ENCODE measurements around the gene CRABP1. TPM values are rescaled to one million over a fixed set of nuclear protein-coding genes. Genes with fewer than 3 reads are reported as not detected.

Gene CRABP1
- total RNA-seq, 1 experiment from 2014 or later: 0.47 TPM

DNA sequence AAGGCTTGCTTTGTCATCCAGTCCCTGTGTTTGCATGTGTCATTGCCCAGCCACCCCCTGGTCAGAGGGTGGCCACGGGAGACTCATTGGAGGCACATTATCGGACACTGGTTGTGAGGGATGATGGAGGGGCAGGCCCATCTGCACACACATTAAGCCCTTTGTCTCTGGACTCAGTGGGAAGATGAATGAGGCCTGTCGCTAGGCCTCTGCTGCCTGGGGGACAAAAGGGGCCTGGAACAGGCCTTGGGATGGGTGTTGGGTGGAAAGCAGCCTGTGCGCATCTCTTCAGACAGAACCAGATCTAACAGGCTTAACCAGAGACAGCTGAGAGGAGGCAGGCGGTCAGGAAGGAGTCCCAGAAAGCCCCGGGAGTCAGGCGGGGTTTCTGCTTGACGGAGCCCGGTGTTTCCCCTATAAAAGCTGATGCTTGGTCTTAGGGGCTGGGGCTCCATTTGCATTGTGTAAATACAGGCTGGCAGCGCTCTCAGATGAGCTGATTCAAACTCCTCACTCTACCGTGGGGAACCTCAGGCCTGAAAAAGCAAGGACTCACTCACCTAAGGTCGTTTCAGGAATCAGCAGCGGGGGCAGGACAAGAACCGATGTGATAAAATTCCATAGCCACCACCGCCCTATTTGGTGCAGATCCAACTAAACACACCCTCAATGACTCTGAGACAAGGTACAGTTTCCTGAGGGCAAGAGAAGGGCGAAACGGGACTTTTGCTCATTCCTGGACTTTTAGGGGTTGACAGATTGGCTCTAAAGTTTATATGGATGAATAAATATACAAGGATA, 23.7 kb upstream of the CRABP1 start:
- POLR2A ChIA-PET: no interaction called here
- H3K36me3 ChIP-seq (ENCODE audit: control insufficient read depth in 1 of 2, insufficient read depth in 2 of 2, low read length in 2 of 2): no peaks in the 10 kb centered on the region

DNA sequence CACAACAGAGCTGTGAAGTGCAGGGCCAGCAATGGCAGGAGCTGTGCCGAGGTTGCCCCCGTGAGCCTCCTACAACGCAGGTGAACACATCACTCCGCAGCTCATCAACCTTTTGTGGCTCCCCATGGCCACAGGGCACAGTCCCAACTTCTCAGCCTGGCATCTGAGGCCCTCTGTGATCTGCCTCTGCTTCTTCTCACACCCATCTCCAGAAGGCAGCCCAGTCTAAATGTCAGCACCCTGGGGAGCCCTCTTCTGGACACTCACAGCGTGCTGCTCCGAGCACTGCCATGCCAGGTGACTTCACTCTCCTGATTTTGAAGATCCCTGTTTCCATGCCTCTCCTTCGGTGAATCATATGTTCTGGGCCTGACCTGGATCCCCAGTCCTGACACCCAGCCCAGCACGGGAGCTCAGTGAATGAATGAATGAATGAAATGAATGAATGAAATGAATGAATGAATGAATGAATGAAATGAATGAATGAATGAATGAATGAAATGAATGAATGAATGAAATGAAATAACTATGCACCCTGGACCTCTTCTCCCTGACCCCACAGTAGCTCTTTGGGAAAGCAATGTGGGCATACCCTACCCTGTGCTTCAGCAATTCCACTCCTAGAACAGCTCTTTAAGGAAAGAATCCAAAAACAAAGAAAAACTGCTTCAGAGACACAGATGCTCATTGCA, 22.9 kb upstream of the CRABP1 start:
- Histone ChIP-seq H3K4me1 (ENCODE audit: control insufficient read depth in 1 of 2, insufficient read depth in 2 of 2, low read length in 2 of 2) (peaks cover 0 to 8% of the 10 kb centered on the region in 2 experiments; a peak in 2 of 4 replicates), H3K36me3 (ENCODE audit: control insufficient read depth in 1 of 2, insufficient read depth in 2 of 2, low read length in 2 of 2) (no peaks in the 10 kb centered on the region), H3K27ac (ENCODE audit: low read depth, low read length) (no peak overlapping the region), H3K9ac (ENCODE audit: low read length) (no peak overlapping the region), H3K4me2 (ENCODE audit: low read length) (no peak overlapping the region), H3K9me3 (ENCODE audit: control insufficient read depth in 1 of 2, insufficient read depth in 1 of 2, low read depth in 1 of 2, low read length in 2 of 2) (no peaks in the 10 kb centered on the region), H3K9me2 (ENCODE audit: insufficient read depth) (no peaks in the 10 kb centered on the region), H3K4me3 (replicated peaks in 1 of 2; ENCODE audit: low read depth in 1 of 2, low read length in 2 of 2) (no peak overlapping the region), H2AFZ (ENCODE audit: low read depth, low read length, poor library complexity, severe bottlenecking) (no peak overlapping the region), H4K20me1 (ENCODE audit: insufficient read depth) (no peaks in the 10 kb centered on the region), H3K27me3 (ENCODE audit: insufficient read depth, low read length) (no peaks in the 10 kb centered on the region), H3K79me2 (ENCODE audit: insufficient read depth, low read length) (no peaks in the 10 kb centered on the region)
- POLR2A ChIA-PET: no interaction called here
- RAD21 ChIA-PET (ENCODE audit: low non-redundant PET in 1 of 2, low total read pairs in 2 of 2, uncharacterized antibody in 2 of 2, unreplicated experiment in 2 of 2): interaction anchor here in 1 of 2 experiments (0.7 kb wide), 1 partner anchor 31 kb away, joined by 3 read pairs; no protein-coding TSS in a partner anchor
- no peak for DNase-seq (ENCODE audit: low read depth, low spot score)
- no TSS peak for BruUV-seq (replicated peaks)
- ATAC-seq: peak; percentile 82
- intact Hi-C loops (cut with micrococcal nuclease): no loop called here
- CTCF ChIA-PET: interaction anchor here (1.3 to 2.1 kb wide), 3 partner anchors 10 to 423 kb away, joined by 3 to 7 read pairs (median 4); partner anchors contain the start of gene IREB2
- no peak for TF ChIP-seq YY1 (IDR thresholded peaks at IDR 0.05; ENCODE audit: extremely low read depth, insufficient replicate concordance, low read depth, low read length)
- TF ChIP-seq EGR1 (IDR thresholded peaks at IDR 0.05; ENCODE audit: low read depth): no peak
- TF ChIP-seq ZNF274 (IDR thresholded peaks at IDR 0.05; ENCODE audit: low read depth, low read length): no peak
- TF ChIP-seq TCF7L2 (IDR thresholded peaks at IDR 0.05; ENCODE audit: borderline replicate concordance, extremely low read depth, insufficient read depth, insufficient read length): no peak
- no peak for TF ChIP-seq FOSL1 (IDR thresholded peaks at IDR 0.05; ENCODE audit: low read depth)
- TF ChIP-seq JUND (IDR thresholded peaks at IDR 0.05): no peak
- no peak for TF ChIP-seq POLR2AphosphoS5 (IDR thresholded peaks at IDR 0.05; ENCODE audit: low read depth, low read length)
- TF ChIP-seq, protein P1, sequence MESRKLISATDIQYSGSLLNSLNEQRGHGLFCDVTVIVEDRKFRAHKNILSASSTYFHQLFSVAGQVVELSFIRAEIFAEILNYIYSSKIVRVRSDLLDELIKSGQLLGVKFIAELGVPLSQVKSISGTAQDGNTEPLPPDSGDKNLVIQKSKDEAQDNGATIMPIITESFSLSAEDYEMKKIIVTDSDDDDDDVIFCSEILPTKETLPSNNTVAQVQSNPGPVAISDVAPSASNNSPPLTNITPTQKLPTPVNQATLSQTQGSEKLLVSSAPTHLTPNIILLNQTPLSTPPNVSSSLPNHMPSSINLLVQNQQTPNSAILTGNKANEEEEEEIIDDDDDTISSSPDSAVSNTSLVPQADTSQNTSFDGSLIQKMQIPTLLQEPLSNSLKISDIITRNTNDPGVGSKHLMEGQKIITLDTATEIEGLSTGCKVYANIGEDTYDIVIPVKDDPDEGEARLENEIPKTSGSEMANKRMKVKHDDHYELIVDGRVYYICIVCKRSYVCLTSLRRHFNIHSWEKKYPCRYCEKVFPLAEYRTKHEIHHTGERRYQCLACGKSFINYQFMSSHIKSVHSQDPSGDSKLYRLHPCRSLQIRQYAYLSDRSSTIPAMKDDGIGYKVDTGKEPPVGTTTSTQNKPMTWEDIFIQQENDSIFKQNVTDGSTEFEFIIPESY (IDR thresholded peaks at IDR 0.05; ENCODE audit: extremely low read depth, insufficient replicate concordance, low read length): no peak
- TF ChIP-seq EZH2 (IDR thresholded peaks at IDR 0.05): no peak
- TF ChIP-seq, protein P2, sequence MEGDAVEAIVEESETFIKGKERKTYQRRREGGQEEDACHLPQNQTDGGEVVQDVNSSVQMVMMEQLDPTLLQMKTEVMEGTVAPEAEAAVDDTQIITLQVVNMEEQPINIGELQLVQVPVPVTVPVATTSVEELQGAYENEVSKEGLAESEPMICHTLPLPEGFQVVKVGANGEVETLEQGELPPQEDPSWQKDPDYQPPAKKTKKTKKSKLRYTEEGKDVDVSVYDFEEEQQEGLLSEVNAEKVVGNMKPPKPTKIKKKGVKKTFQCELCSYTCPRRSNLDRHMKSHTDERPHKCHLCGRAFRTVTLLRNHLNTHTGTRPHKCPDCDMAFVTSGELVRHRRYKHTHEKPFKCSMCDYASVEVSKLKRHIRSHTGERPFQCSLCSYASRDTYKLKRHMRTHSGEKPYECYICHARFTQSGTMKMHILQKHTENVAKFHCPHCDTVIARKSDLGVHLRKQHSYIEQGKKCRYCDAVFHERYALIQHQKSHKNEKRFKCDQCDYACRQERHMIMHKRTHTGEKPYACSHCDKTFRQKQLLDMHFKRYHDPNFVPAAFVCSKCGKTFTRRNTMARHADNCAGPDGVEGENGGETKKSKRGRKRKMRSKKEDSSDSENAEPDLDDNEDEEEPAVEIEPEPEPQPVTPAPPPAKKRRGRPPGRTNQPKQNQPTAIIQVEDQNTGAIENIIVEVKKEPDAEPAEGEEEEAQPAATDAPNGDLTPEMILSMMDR (IDR thresholded peaks at IDR 0.05 in 2 of 3, conservative IDR thresholded peaks at IDR 0.05 in 1 of 3; ENCODE audit: borderline replicate concordance in 1 of 3, insufficient read depth in 1 of 3, low read depth in 2 of 3, low read length in 2 of 3): peak; percentile 36 to 48 (median 41); a peak in 5 of 6 replicates

More for the DNA sequence above, 23.7 kb upstream of the CRABP1 start:
- Histone ChIP-seq H3K9ac (ENCODE audit: low read length) (no peak overlapping the region), H2AFZ (ENCODE audit: low read depth, low read length, poor library complexity, severe bottlenecking) (no peak overlapping the region), H3K4me1 (ENCODE audit: control insufficient read depth in 1 of 2, insufficient read depth in 2 of 2, low read length in 2 of 2) (peaks cover 0 to 8% of the 10 kb centered on the region in 2 experiments; a peak in 2 of 4 replicates), H3K27ac (ENCODE audit: low read depth, low read length) (no peak overlapping the region), H3K9me3 (ENCODE audit: control insufficient read depth in 1 of 2, insufficient read depth in 1 of 2, low read depth in 1 of 2, low read length in 2 of 2) (no peaks in the 10 kb centered on the region), H4K20me1 (ENCODE audit: insufficient read depth) (no peaks in the 10 kb centered on the region), H3K4me3 (replicated peaks in 1 of 2; ENCODE audit: low read depth in 1 of 2, low read length in 2 of 2) (no peak overlapping the region), H3K27me3 (ENCODE audit: insufficient read depth, low read length) (no peaks in the 10 kb centered on the region), H3K9me2 (ENCODE audit: insufficient read depth) (no peaks in the 10 kb centered on the region), H3K4me2 (ENCODE audit: low read length) (no peak overlapping the region), H3K79me2 (ENCODE audit: insufficient read depth, low read length) (no peaks in the 10 kb centered on the region)
- ChIA-PET RAD21 (ENCODE audit: low non-redundant PET in 1 of 2, low total read pairs in 2 of 2, uncharacterized antibody in 2 of 2, unreplicated experiment in 2 of 2) (no interaction called here), CTCF (interaction anchor here (1.1 to 2.1 kb wide), 3 partner anchors 9 to 102 kb away, joined by 3 to 7 read pairs (median 5); no protein-coding TSS in a partner anchor)
- DNase-seq (ENCODE audit: low read depth, low spot score): no peak
- ATAC-seq: no peak
- TF ChIP-seq EGR1 (IDR thresholded peaks at IDR 0.05; ENCODE audit: low read depth): no peak
- TF ChIP-seq FOSL1 (IDR thresholded peaks at IDR 0.05; ENCODE audit: low read depth): no peak
- TF ChIP-seq, protein P3, sequence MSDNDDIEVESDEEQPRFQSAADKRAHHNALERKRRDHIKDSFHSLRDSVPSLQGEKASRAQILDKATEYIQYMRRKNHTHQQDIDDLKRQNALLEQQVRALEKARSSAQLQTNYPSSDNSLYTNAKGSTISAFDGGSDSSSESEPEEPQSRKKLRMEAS (IDR thresholded peaks at IDR 0.05): no peak
- no peak for TF ChIP-seq EZH2phosphoT487 (IDR thresholded peaks at IDR 0.05; ENCODE audit: borderline replicate concordance)
- intact Hi-C loops (cut with micrococcal nuclease): no loop called here
- no TSS peak for BruUV-seq (replicated peaks)

Measured in HCT116 (cell line).